OCI-LY1 (cell line): ENCODE measurements around the gene ZFP1.

ENCODE experiments used
- H2AFZ ChIP-seq: fragments of 200-600 bp; sonication (generic), shearing (Covaris generic); 2 replicates; pipeline ENCODE4 v1.6.0; 2014; ENCODE audit warnings: antibody characterized with exemption, mild to moderate bottlenecking, low read length
- H3F3A ChIP-seq: fragments of 200-600 bp; sonication (generic), shearing (Covaris generic); 2 replicates; pipeline ENCODE4 v1.6.0; 2014; ENCODE audit warnings: mild to moderate bottlenecking, antibody characterized with exemption, low read length, moderate library complexity; ENCODE audit not compliant: insufficient read depth
- H3K27ac ChIP-seq: fragments of 200-600 bp; sonication (generic); 2 replicates; pipeline ENCODE4 v1.5.1; 2014; ENCODE audit warnings: low read length, mixed run types, mild to moderate bottlenecking, low read depth; ENCODE audit not compliant: poor library complexity, severe bottlenecking
- H3K27me3 ChIP-seq: fragments of 200-600 bp; sonication (generic); 2 replicates; pipeline ENCODE4 v1.6.0; 2014; ENCODE audit warnings: antibody characterized with exemption, mild to moderate bottlenecking, low read length, moderate library complexity; ENCODE audit not compliant: insufficient read depth
- H3K36me3 ChIP-seq: fragments of 200-600 bp; sonication (generic); 2 replicates; pipeline ENCODE4 v1.6.1; 2014; ENCODE audit warnings: mild to moderate bottlenecking, antibody characterized with exemption, low read length, moderate library complexity, mixed read lengths; ENCODE audit not compliant: insufficient read depth
- H3K4me1 ChIP-seq: fragments of 200-600 bp; sonication (generic); 2 replicates; pipeline ENCODE4 v1.5.1; 2014; ENCODE audit warnings: mild to moderate bottlenecking, low read length, moderate library complexity; ENCODE audit not compliant: insufficient read depth, severe bottlenecking
- H3K4me2 ChIP-seq: fragments of 200-600 bp; sonication (generic), shearing (Covaris generic); 2 replicates; pipeline ENCODE4 v1.6.1; 2014; ENCODE audit warnings: low read length
- H3K4me3 ChIP-seq: fragments of 200-600 bp; sonication (generic); 2 replicates; pipeline ENCODE4 v1.5.1; 2014; ENCODE audit warnings: low read length, low read depth, mild to moderate bottlenecking, mixed read lengths; ENCODE audit not compliant: poor library complexity, severe bottlenecking
- H3K79me2 ChIP-seq: fragments of 200-600 bp; shearing (Covaris generic); 2 replicates; pipeline ENCODE4 v1.6.1; 2016; ENCODE audit warnings: mixed run types, low read length, mixed read lengths; ENCODE audit not compliant: insufficient read depth
- H3K9ac ChIP-seq: fragments of 200-600 bp; sonication (generic), shearing (Covaris generic); 2 replicates; pipeline ENCODE4 v1.6.1; 2014; ENCODE audit warnings: mild to moderate bottlenecking, low read length, mixed read lengths
- H3K9me2 ChIP-seq: fragments of 200-600 bp; sonication (generic), shearing (Covaris generic); 2 replicates; pipeline ENCODE4 v1.6.1; 2014; ENCODE audit warnings: low read depth, mild to moderate bottlenecking, low read length, mixed read lengths
- H3K9me3 ChIP-seq: fragments of 200-600 bp; shearing (Covaris generic); 2 replicates; pipeline ENCODE4 v1.6.1; 2014; ENCODE audit warnings: low read length, mixed read lengths
- H4K20me1 ChIP-seq: fragments of 200-600 bp; sonication (generic), shearing (Covaris generic); 2 replicates; pipeline ENCODE4 v1.6.0; 2016; ENCODE audit warnings: mild to moderate bottlenecking, low read length; ENCODE audit not compliant: insufficient read depth
- EZH2 ChIP-seq: fragments of 200-600 bp; sonication (generic), shearing (Covaris generic); IDR thresholded peaks from 2 replicates; pipeline ENCODE4 v1.8.0; 2017; ENCODE audit warnings: borderline replicate concordance, mixed run types, mild to moderate bottlenecking, antibody characterized with exemption, low read length, moderate library complexity, mixed read lengths
- TF ChIP-seq, protein P1 (sequence below): fragments of 200-600 bp; sonication (generic), shearing (Covaris generic); IDR thresholded peaks from 2 replicates; pipeline ENCODE4 v1.5.1; 2017; ENCODE audit warnings: mild to moderate bottlenecking, antibody characterized with exemption, low read length, moderate library complexity, mixed read lengths

The ZFP1 gene

GRCh38 chr16:75116911-75117245, 31.4 kb upstream of the ZFP1 start:
- Histone ChIP-seq H3K9me3 (peaks cover under 1% of the 10 kb centered on the region), H3K9me2 (no peaks in the 10 kb centered on the region), H3F3A (no peaks in the 10 kb centered on the region), H3K4me2 (no peak overlapping the region), H3K27me3 (no peaks in the 10 kb centered on the region), H3K4me3 (no peak overlapping the region), H4K20me1 (no peaks in the 10 kb centered on the region), H3K9ac (no peak overlapping the region), H2AFZ (no peak overlapping the region), H3K4me1 (no peaks in the 10 kb centered on the region), H3K79me2 (no peaks in the 10 kb centered on the region), H3K36me3 (no peaks in the 10 kb centered on the region), H3K27ac (no peak overlapping the region)
- TF ChIP-seq, protein P1, sequence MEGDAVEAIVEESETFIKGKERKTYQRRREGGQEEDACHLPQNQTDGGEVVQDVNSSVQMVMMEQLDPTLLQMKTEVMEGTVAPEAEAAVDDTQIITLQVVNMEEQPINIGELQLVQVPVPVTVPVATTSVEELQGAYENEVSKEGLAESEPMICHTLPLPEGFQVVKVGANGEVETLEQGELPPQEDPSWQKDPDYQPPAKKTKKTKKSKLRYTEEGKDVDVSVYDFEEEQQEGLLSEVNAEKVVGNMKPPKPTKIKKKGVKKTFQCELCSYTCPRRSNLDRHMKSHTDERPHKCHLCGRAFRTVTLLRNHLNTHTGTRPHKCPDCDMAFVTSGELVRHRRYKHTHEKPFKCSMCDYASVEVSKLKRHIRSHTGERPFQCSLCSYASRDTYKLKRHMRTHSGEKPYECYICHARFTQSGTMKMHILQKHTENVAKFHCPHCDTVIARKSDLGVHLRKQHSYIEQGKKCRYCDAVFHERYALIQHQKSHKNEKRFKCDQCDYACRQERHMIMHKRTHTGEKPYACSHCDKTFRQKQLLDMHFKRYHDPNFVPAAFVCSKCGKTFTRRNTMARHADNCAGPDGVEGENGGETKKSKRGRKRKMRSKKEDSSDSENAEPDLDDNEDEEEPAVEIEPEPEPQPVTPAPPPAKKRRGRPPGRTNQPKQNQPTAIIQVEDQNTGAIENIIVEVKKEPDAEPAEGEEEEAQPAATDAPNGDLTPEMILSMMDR: no peak
- TF ChIP-seq EZH2: no peak

GRCh38 chr16:75118943-75119539, 29.3 kb upstream of the ZFP1 start:
- Histone ChIP-seq H3K79me2 (no peaks in the 10 kb centered on the region), H3K27ac (no peak overlapping the region), H3K36me3 (no peaks in the 10 kb centered on the region), H3K4me3 (no peak overlapping the region), H3K9me2 (no peaks in the 10 kb centered on the region), H2AFZ (no peak overlapping the region), H3K27me3 (no peaks in the 10 kb centered on the region), H3K4me2 (no peak overlapping the region), H3F3A (no peaks in the 10 kb centered on the region), H3K9me3 (peaks cover 4% of the 10 kb centered on the region), H4K20me1 (no peaks in the 10 kb centered on the region), H3K4me1 (no peaks in the 10 kb centered on the region), H3K9ac (no peak overlapping the region)
- no peak for TF ChIP-seq EZH2
- TF ChIP-seq, protein P1: no peak

- Histone ChIP-seq H3K27ac (no peak overlapping the region), H3K9me3 (peaks cover 4% of the 10 kb centered on the region), H4K20me1 (no peaks in the 10 kb centered on the region), H3K27me3 (no peaks in the 10 kb centered on the region), H3K9ac (no peak overlapping the region), H3K4me1 (no peaks in the 10 kb centered on the region), H3K4me3 (no peak overlapping the region), H3K9me2 (no peaks in the 10 kb centered on the region), H3K4me2 (no peak overlapping the region), H3F3A (no peaks in the 10 kb centered on the region), H3K79me2 (no peaks in the 10 kb centered on the region), H2AFZ (no peak overlapping the region), H3K36me3 (no peaks in the 10 kb centered on the region)
- TF ChIP-seq, protein P1: no peak
- TF ChIP-seq EZH2: no peak
These were observed 28.1 kb upstream of the ZFP1 start for GRCh38 chr16:75120253-75120652.
